Loucy (cell line): ENCODE results near the gene SETBP1.

Experiments
- H2AFZ ChIP-seq: fragments of 200-600 bp; sonication (generic); 2 replicates; pipeline ENCODE4 v1.6.0; 2016; ENCODE audit warnings: antibody characterized with exemption, mild to moderate bottlenecking, low read length, moderate library complexity
- H3F3A ChIP-seq: fragments of 200-600 bp; 2 replicates; pipeline ENCODE4 v1.6.0; 2016; ENCODE audit warnings: antibody characterized with exemption, low read depth, mild to moderate bottlenecking
- H3K27me3 ChIP-seq: fragments of 200-600 bp; sonication (generic); 2 replicates; pipeline ENCODE4 v1.6.1; 2014; ENCODE audit warnings: low read length, mild to moderate bottlenecking; ENCODE audit not compliant: insufficient read depth, poor library complexity, severe bottlenecking
- H3K36me3 ChIP-seq: fragments of 200-600 bp; sonication (generic); 2 replicates; pipeline ENCODE4 v1.6.1; 2016; ENCODE audit warnings: low read length; ENCODE audit not compliant: insufficient read depth
- H3K4me1 ChIP-seq: fragments of 200-600 bp; sonication (generic); 2 replicates; pipeline ENCODE4 v1.5.1; 2014; ENCODE audit warnings: low read length, mild to moderate bottlenecking; ENCODE audit not compliant: insufficient read depth, poor library complexity, severe bottlenecking
- H3K4me2 ChIP-seq: fragments of 200-600 bp; sonication (generic); 2 replicates; pipeline ENCODE4 v1.6.0; 2014; ENCODE audit warnings: antibody characterized with exemption, low read length, low read depth, mild to moderate bottlenecking; ENCODE audit not compliant: poor library complexity, severe bottlenecking
- H3K4me3 ChIP-seq: fragments of 200-600 bp; sonication (generic); 2 replicates; pipeline ENCODE4 v1.5.1; 2014; ENCODE audit warnings: low read length, mild to moderate bottlenecking, mixed read lengths; ENCODE audit not compliant: poor library complexity, severe bottlenecking
- H3K79me2 ChIP-seq: fragments of 200-600 bp; sonication (generic); 2 replicates; pipeline ENCODE4 v1.6.1; 2014; ENCODE audit warnings: low read length; ENCODE audit not compliant: insufficient read depth
- H3K9ac ChIP-seq: fragments of 200-600 bp; sonication (generic); 2 replicates; pipeline ENCODE4 v1.6.0; 2014; ENCODE audit warnings: mild to moderate bottlenecking, low read depth, low read length, moderate library complexity; ENCODE audit not compliant: poor library complexity, severe bottlenecking
- H3K9me2 ChIP-seq: fragments of 200-600 bp; sonication (generic); replicated peaks from 2 replicates; pipeline ENCODE4 v1.6.1; 2016; ENCODE audit warnings: low read depth, low read length, mixed read lengths
- H3K9me3 ChIP-seq: fragments of 200-600 bp; sonication (generic); 2 replicates; pipeline ENCODE4 v1.6.1; 2014; ENCODE audit warnings: mild to moderate bottlenecking, antibody characterized with exemption, low read length, low read depth; ENCODE audit not compliant: insufficient read depth
- H4K20me1 ChIP-seq: fragments of 200-600 bp; sonication (generic); 2 replicates; pipeline ENCODE4 v1.6.0; 2014; ENCODE audit warnings: antibody characterized with exemption, low read length, mild to moderate bottlenecking; ENCODE audit not compliant: insufficient read depth, poor library complexity, severe bottlenecking
- EZH2phosphoT487 ChIP-seq: fragments of 200-600 bp; IDR thresholded peaks from 2 replicates; pipeline ENCODE4 v1.6.1; 2018; ENCODE audit warnings: antibody characterized with exemption, mild to moderate bottlenecking, moderate library complexity, borderline replicate concordance
- TF ChIP-seq, protein P1 (sequence below): fragments of 200-600 bp; sonication (generic); conservative IDR thresholded peaks from 2 replicates; pipeline ENCODE4 v1.5.1; 2014; ENCODE audit warnings: mild to moderate bottlenecking, antibody characterized with exemption, low read length

Gene SETBP1

GRCh38 chr18:44934901-44935300 lies 254.2 kb downstream of the SETBP1 start:
- no peaks in the 10 kb centered on the region for H3K27me3 ChIP-seq
- H3K9ac ChIP-seq, result no peak overlapping the region
- H3K36me3 ChIP-seq, result peaks cover 10% of the 10 kb centered on the region; the same call in 1 of the 2 replicates
- TF ChIP-seq, protein P1, sequence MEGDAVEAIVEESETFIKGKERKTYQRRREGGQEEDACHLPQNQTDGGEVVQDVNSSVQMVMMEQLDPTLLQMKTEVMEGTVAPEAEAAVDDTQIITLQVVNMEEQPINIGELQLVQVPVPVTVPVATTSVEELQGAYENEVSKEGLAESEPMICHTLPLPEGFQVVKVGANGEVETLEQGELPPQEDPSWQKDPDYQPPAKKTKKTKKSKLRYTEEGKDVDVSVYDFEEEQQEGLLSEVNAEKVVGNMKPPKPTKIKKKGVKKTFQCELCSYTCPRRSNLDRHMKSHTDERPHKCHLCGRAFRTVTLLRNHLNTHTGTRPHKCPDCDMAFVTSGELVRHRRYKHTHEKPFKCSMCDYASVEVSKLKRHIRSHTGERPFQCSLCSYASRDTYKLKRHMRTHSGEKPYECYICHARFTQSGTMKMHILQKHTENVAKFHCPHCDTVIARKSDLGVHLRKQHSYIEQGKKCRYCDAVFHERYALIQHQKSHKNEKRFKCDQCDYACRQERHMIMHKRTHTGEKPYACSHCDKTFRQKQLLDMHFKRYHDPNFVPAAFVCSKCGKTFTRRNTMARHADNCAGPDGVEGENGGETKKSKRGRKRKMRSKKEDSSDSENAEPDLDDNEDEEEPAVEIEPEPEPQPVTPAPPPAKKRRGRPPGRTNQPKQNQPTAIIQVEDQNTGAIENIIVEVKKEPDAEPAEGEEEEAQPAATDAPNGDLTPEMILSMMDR, result no peak
- H2AFZ ChIP-seq, result no peak overlapping the region
- no peaks in the 10 kb centered on the region for H3K9me3 ChIP-seq
- no peak overlapping the region for H3K4me2 ChIP-seq
- no peaks in the 10 kb centered on the region for H3F3A ChIP-seq
- H3K4me1 ChIP-seq, result peaks cover 3% of the 10 kb centered on the region
- no peak overlapping the region for H3K4me3 ChIP-seq
- 0 out of 2 replicates have a peak, but pooled peaks cover 4% of the 10 kb centered on the region for H3K79me2 ChIP-seq
- no peaks in the 10 kb centered on the region for H3K9me2 ChIP-seq
- H4K20me1 ChIP-seq, result no peaks in the 10 kb centered on the region

DNA sequence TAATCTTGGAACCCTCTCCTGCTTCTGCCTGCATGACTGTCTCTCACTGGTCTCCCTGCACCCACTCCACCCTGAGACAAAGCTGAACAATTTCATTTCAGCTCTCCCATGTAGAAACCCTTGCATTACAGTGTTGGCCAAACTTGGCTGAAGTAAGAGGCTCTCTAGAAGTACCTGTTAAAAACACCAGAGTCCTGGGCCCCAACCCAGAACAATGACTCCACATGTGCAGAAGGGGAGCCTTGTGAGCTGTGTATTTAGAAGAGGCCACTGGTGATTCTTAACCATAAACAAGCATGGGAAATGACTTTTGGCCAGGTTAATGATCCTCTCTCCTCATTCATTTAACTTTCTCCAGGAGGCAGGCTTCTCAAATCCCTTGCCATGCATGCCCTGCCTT lies 254.8 kb downstream of the SETBP1 start:
- Histone ChIP-seq H3K27me3 (no peaks in the 10 kb centered on the region), H3K9me2 (no peaks in the 10 kb centered on the region), H3K9me3 (no peaks in the 10 kb centered on the region), H3K36me3 (peaks cover 10% of the 10 kb centered on the region; the same call in 1 of the 2 replicates), H3K79me2 (0 out of 2 replicates have a peak, but pooled peaks cover 4% of the 10 kb centered on the region), H3F3A (no peaks in the 10 kb centered on the region), H3K4me1 (peaks cover 3% of the 10 kb centered on the region), H2AFZ (no peak overlapping the region), H4K20me1 (no peaks in the 10 kb centered on the region), H3K4me2 (no peak overlapping the region), H3K9ac (no peak overlapping the region), H3K4me3 (no peak overlapping the region)
- TF ChIP-seq, protein P1, result no peak
- TF ChIP-seq EZH2phosphoT487, result no peak

GRCh38 chr18:44936485-44936884 lies 255.8 kb downstream of the SETBP1 start:
- no peaks in the 10 kb centered on the region for H3K9me3 ChIP-seq
- no peaks in the 10 kb centered on the region for H3F3A ChIP-seq
- peaks cover 10% of the 10 kb centered on the region; the same call in 1 of the 2 replicates for H3K36me3 ChIP-seq
- H3K4me1 ChIP-seq, result peaks cover 3% of the 10 kb centered on the region
- H3K4me2 ChIP-seq, result no peak overlapping the region
- TF ChIP-seq, protein P1, result no peak
- no peak for TF ChIP-seq EZH2phosphoT487
- no peak overlapping the region for H3K4me3 ChIP-seq
- peaks cover 9% of the 10 kb centered on the region; the same call in 1 of the 2 replicates for H3K79me2 ChIP-seq
- H4K20me1 ChIP-seq, result no peaks in the 10 kb centered on the region
- no peak overlapping the region for H3K9ac ChIP-seq
- no peaks in the 10 kb centered on the region for H3K9me2 ChIP-seq
- no peaks in the 10 kb centered on the region for H3K27me3 ChIP-seq
- no peak overlapping the region for H2AFZ ChIP-seq
